Neural progenitor cell (in vitro differentiated cells): ENCODE measurements around the gene PRR7.

Source experiments
- CTCF ChIP-seq: fragments of 200-600 bp; sonication (generic); IDR thresholded peaks from 2 replicates; pipeline ENCODE4 v1.5.1; 2017; ENCODE audit warnings: antibody characterized with exemption, mild to moderate bottlenecking
- EZH2 ChIP-seq: fragments of 200-600 bp; sonication (generic); IDR thresholded peaks from 2 replicates; pipeline ENCODE4 v1.6.1; 2017; ENCODE audit warnings: antibody characterized with exemption, mild to moderate bottlenecking, moderate library complexity

GRCh38 chr5:177430972-177431316, 15.7 kb upstream of the PRR7 start:
- TF ChIP-seq CTCF (no peak), EZH2 (no peak)
